Measurements from ENCODE around the gene ESR1.

GRCh38 chr6:152094992-152095592 lies 287.6 kb downstream of the ESR1 start:
- TF ChIP-seq CTCF (conservative IDR thresholded peaks at IDR 0.05) (no peak), ZFX (IDR thresholded peaks at IDR 0.05) (no peak)

Data from C4-2B (cell line).